HepG2 (cell line): ENCODE data around the gene NFS1. TPM values are rescaled to one million over a fixed set of nuclear protein-coding genes. Genes with fewer than 3 reads are reported as not detected.

Source experiments
- DR1 ChIP-seq: sonication (generic); formaldehyde crosslinking; IDR thresholded peaks from 2 replicates; pipeline ENCODE4 v1.8.0; 2021; ENCODE audit warnings: mild to moderate bottlenecking, missing genetic modification reagents, inconsistent platforms
- KDM3A ChIP-seq: IDR thresholded peaks from 2 replicates; pipeline ENCODE4 v1.6.1; 2018; ENCODE audit warnings: low read depth, missing compliant biosample characterization
- KDM4B ChIP-seq: sonication (generic); formaldehyde crosslinking; IDR thresholded peaks from 2 replicates; pipeline ENCODE4 v1.4.0; 2020; ENCODE audit warnings: missing genetic modification reagents
- PCBP1 ChIP-seq: fragments of 200-400 bp; formaldehyde crosslinking; IDR thresholded peaks from 2 replicates; pipeline ENCODE4 v1.6.1; 2017; ENCODE audit warnings: mild to moderate bottlenecking, low read depth, low read length, borderline replicate concordance
- RAD21 ChIP-seq: fragments of 450-650 bp; formaldehyde crosslinking; IDR thresholded peaks from 2 replicates; pipeline ENCODE4 v1.5.0; 2020; ENCODE audit warnings: mild to moderate bottlenecking
- RFX3 ChIP-seq: IDR thresholded peaks from 2 replicates; pipeline ENCODE4 v1.6.1; 2016; ENCODE audit warnings: missing biosample characterization, missing genetic modification reagents
- TAF1 ChIP-seq: sonication (generic); formaldehyde crosslinking; IDR thresholded peaks from 2 replicates; pipeline ENCODE4 v1.4.0; 2020; ENCODE audit warnings: missing genetic modification reagents
- TAF15 ChIP-seq: fragments of 200-400 bp; formaldehyde crosslinking; IDR thresholded peaks from one replicate; pipeline ENCODE4 v1.6.1; 2018; ENCODE audit warnings: mild to moderate bottlenecking, low read depth, low read length; ENCODE audit not compliant: poor library complexity, severe bottlenecking
- ZBTB46 ChIP-seq: sonication (generic); formaldehyde crosslinking; IDR thresholded peaks from 2 replicates; pipeline ENCODE4 v1.4.0; 2020; ENCODE audit warnings: mild to moderate bottlenecking, missing genetic modification reagents, borderline replicate concordance
- ZNF407 ChIP-seq: sonication (generic); formaldehyde crosslinking; IDR thresholded peaks from one replicate; pipeline ENCODE4 v1.5.1; 2020; ENCODE audit warnings: mild to moderate bottlenecking, missing genetic modification reagents; ENCODE audit errors: not compliant biosample characterization
- ZNF503 ChIP-seq: sonication (generic); formaldehyde crosslinking; IDR thresholded peaks from 2 replicates; pipeline ENCODE4 v1.4.0; 2020; ENCODE audit warnings: missing genetic modification reagents
- ZNF552 ChIP-seq: sonication (generic); formaldehyde crosslinking; IDR thresholded peaks from 2 replicates; pipeline ENCODE4 v1.9.0; 2022; ENCODE audit warnings: missing genetic modification reagents, mild to moderate bottlenecking, borderline replicate concordance
- ZNF704 ChIP-seq: sonication (generic); formaldehyde crosslinking; IDR thresholded peaks from 2 replicates; pipeline ENCODE4 v1.8.1; 2023; ENCODE audit warnings: mild to moderate bottlenecking, inconsistent platforms, moderate library complexity, missing genetic modification reagents, borderline replicate concordance
- ZSCAN22 ChIP-seq: sonication (generic); formaldehyde crosslinking; IDR thresholded peaks from 2 replicates; pipeline ENCODE4 v1.4.0; 2020; ENCODE audit warnings: mild to moderate bottlenecking, missing genetic modification reagents
- ZSCAN31 ChIP-seq: sonication (generic); formaldehyde crosslinking; IDR thresholded peaks from 2 replicates; pipeline ENCODE4 v1.5.0; 2020; ENCODE audit warnings: low read depth, mild to moderate bottlenecking, missing genetic modification reagents
- polyA plus RNA-seq, 8 experiments: library from polyadenylated mRNA; depleted of rRNA in 3 of 8; stranded (reverse) in 7 of 8; unstranded in 1 of 8; fragments of >200 nt; fragmentation: Illumina TruSeq in 4 of 8; extraction: Trizol in 4 of 8; gene quantifications; 2 replicates each; pipeline versions ENCODE4 v1.2.1 to v1.2.3, GENCODE V29; 2011 to 2016; ENCODE audit warnings: low read depth in 4 of 8, missing spikeins in 1 of 8, mixed read lengths in 1 of 8; ENCODE audit not compliant: insufficient read depth in 1 of 8
- total RNA-seq, 5 experiments: library from RNA; depleted of rRNA; stranded (reverse); fragments of >200 nt; fragmentation: Illumina TruSeq; extraction: Trizol; gene quantifications; 2 replicates each; pipeline ENCODE4 v1.2.3, GENCODE V29; 2016; ENCODE audit warnings: low read depth in 1 of 5

NFS1 gene
- total and polyA plus RNA-seq, 2 of the 13 experiments (the other 11 are each of a cell fraction or from before 2014, with no cell fraction given), result 65.9 to 88.1 TPM

- TF ChIP-seq ZSCAN31 (peak; percentile 96), RAD21 (CRISPR knock-in tag) (peak; percentile 66), TAF15 (peak; percentile 84), RFX3 (CRISPR knock-in tag) (no peak), ZNF552 (CRISPR knock-in tag) (peak; percentile 93), ZNF704 (peak; percentile 54), DR1 (CRISPR knock-in tag) (peak; percentile 99), ZNF407 (peak; percentile 83), ZBTB46 (CRISPR knock-in tag) (no peak), PCBP1 (peak; percentile 92), ZNF503 (CRISPR knock-in tag) (peak; percentile 94), TAF1 (CRISPR knock-in tag) (peak; percentile 99), ZSCAN22 (peak; percentile 71; the same call in 1 of the 2 replicates), KDM4B (peak; percentile 99; the same call in 1 of the 2 replicates), KDM3A (CRISPR knock-in tag) (peak; percentile 98)
These were observed 43.0 kb upstream of the NFS1 start, which contains the start of gene RBM39 (continued) for GRCh38 chr20:35741892-35742740.
